HL-60/S4 (cell line): Measurements from ENCODE around the gene KCNN1.
"Not testable (repeated sequence)": the region's sequence is repeated elsewhere in the genome, so short reads cannot be mapped to it uniquely, and the experiment has no call there.

Experiments
- in situ Hi-C: fragments of 300-500 bp; cut with MboI; formaldehyde crosslinking; loops from 2 replicates; pipeline ENCODE4 v1.14.3; 2022; ENCODE audit warnings: low sequenced_read_pairs

The KCNN1 gene

DNA sequence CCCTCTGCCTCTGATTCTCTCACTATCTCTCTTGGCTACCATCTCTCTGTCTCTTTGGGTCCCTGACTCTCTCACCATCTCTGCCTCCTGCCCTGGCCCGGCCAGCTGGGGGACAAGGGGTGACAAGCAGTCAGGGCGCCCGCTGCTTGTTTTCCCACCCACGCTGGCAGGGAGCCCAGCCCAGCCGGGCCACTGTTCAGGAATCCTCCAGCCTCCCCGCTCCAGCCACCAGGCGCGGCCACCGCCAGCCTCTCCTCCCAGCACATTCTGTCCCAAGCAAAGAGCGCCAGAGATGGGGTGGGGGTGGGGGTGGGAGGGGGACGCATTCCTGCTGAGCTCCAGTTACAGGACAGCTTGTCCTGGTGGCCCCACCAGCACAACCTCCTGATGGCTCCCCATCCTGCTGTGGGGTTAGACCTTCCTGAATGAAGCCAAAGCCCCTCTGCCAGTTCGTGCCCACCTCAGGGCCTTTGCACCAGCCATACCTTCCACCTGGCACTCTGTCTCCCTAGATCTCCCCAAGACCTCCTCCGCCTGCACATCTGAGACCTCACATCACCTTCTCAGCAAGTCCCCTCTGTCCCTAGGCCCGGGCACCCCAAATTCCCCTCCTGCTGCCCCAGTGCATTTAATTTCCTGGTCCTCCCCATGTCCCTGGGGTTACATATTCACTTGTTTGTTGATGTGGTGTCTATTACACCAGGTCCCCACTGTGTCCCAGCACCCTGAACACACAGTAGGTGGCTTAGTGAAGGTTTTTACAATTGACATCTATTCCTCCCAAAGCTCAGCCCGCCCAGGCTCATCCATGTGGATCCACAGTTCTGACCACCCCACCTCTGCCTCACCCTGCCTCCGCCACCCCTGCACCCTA is 53.5 kb downstream of the KCNN1 start:
- in situ Hi-C loops = no loop called here

DNA sequence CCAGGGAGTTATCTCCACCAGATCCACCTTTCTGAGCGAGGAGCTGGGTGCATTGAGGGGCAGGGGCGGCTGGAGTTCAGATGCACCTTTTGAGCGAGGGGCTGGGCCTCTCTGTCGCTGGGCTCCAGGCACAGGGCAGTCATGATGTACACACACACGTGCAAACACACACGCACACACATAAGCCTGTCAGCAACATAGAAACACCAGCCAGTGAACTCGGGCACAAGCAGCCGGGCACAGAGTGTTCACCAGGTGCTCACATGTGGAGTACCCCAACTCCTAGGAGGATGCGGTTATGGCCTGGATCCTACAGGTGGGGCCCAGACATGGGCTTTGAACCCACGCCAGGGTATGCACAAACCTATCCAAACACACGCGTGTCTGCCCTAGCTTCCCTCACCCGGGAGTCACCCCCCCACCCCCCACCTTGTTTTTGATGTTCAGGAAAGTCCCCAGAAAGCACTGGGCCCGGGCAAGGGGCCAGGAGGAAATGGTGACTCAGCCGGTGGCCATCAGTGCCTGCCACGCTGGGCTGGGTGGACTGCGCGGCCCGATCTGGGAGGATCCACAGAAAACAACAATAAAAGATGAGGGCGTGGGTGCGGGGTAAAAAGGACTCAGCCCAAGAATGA is 54.3 kb downstream of the KCNN1 start:
- in situ Hi-C loops = no loop called here

DNA sequence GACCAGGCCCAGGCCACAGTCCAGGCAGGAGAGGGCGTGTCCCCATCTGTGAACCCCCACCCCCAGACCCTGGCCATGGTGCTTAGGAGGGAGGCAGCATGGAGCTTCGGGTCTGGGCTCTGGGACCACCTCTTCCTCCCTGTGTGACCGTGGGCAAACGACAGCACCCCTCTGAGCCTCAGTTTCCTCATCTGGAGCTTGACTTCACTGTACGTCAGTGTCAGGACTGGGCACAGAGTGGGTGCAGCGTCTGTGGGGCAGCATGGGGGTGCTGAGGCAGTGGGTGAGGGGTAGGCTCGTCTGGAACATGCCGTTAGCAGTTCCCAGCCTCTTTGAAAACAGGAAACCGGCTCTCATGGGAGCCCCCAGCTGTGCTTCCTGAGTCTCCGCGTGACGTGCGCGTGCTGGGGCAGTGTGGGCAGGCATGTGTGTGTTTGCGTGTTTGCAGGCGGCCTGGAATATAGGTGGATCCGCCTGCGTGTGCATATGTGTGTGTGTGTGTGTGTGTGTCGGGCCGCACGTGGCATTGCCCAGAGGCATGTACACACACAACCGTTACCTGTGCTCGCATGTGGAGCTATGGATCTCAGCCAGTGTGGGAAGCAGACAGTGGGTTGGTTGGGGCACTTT is 56.8 kb downstream of the KCNN1 start:
- in situ Hi-C loops = no loop called here

DNA sequence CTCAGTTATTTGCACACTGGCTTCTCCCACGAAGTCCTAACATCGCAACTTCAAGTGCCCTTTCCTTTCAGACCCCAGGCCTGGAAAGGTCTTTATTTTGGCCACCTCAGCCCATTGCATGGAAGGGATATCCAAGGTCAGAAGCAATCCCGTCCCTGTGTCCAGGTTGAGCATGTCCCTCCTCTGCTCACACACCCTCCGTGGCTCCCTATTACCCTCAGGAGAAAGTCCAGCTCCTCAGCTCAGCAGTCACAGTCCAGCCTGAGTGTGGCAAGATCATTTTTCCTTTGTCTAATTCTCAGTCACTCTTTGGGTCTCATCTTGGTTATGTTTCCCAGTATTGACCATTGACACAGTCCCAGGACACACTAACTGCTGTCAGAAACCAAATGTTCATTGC is 60.2 kb downstream of the KCNN1 start:
- in situ Hi-C loops = no loop called here

DNA sequence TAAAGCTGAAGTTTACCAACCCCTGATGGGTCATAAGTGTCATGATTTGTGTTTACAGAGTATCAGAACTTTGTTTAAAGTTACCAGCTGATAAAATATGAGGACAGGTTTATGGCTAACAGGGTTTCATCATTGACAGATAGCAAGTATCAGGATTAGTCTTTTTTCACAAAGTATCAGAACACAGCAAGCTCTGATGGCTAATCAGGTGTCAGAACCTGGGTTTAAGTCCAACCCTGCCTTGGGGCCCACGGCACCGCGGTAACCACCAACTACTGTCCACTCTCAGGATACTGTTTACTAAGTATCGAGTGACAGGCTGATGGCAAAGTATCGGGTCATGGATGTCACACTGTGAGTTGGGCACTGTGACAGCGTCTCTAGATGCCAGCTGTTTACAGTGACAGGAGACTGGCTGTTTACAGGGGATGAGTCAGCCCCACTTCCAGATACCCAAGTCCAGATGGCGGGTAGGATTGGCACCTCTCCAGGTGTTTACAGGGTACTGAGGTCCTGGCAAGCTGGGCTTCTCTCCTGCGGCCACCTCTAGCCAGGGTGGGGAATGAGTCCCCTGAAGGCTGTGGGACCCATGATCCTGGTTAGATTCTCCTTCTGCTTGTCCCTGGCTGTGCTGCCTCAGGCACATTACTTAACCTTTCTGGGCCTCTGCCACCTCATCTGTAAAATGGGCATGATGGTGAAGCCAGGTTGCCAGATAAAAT is 62.9 kb downstream of the KCNN1 start:
- in situ Hi-C loops = no loop called here

DNA sequence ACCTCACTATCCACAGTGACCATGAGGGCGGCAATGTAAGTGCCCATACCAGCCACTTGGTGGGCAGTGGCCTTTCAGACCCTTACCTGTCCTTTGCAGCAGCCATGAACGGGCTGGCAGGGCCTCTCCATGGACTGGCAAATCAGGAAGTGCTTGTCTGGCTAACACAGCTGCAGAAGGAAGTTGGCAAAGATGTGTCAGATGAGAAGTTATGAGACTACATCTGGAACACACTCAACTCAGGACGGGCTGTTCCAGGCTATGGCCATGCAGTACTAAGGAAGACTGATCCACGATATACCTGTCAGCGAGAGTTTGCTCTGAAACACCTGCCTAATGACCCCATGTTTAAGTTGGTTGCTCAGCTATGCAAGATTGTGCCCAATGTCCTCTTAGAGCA is 64.5 kb downstream of the KCNN1 start:
- in situ Hi-C loops = not testable (repeated sequence)

DNA sequence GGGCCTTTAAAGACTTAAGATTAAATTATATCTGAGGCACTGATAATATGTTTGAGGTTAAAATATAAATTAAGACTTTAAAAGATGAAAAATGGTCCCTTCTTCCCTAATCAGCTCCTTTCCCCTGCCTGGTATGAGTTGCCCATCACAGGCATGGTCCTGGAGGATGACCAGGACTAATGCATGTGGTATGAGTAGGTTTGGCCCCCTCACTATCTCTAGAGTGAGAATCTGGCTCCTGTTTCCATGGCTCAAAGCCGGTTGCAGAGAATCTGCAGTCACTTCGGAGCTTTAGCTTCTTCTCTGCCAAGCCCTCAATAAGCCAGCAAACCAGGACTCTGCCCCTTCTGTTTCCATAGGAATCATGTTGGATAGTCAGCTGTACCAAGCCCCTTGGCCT is 65.2 kb downstream of the KCNN1 start:
- in situ Hi-C loops = not testable (repeated sequence)

DNA sequence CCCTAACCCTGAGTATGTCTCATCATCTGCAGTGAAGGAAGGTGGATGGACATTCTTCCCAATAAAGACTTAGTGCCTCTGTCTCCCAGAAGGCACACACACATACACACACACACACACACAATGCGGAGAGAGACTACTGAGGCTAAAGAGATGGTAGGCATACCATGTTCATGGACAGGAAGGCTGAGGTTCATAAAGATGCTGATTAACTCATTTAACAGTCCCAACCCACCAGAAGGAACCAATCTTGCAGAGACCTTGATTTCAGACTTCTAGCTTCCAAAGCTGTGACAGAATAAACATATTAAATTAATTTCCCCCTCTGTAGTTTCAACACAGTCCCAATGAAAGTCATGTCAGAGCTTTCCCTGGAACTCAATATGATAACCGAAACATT is 74.1 kb downstream of the KCNN1 start:
- in situ Hi-C loops = no loop called here

DNA sequence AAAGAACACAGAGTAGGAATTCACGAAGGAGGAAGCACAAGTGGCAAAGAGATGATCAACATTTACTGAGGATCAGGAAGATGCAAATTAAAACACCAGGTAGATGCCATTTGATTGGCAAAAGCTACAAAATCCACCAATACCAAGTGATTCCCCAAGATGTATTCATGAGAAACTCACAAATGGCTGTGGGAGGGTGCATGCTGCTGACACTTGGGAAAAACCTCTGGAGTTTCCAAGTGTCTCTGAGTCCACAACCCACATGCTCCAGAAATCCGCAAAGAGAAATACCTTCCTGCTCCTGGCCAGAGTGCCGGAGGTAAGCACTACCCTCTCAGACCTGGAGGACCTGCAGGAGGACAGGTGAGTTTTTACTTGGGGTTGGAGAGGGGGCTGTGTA is 76.8 kb downstream of the KCNN1 start:
- in situ Hi-C loops = no loop called here

DNA sequence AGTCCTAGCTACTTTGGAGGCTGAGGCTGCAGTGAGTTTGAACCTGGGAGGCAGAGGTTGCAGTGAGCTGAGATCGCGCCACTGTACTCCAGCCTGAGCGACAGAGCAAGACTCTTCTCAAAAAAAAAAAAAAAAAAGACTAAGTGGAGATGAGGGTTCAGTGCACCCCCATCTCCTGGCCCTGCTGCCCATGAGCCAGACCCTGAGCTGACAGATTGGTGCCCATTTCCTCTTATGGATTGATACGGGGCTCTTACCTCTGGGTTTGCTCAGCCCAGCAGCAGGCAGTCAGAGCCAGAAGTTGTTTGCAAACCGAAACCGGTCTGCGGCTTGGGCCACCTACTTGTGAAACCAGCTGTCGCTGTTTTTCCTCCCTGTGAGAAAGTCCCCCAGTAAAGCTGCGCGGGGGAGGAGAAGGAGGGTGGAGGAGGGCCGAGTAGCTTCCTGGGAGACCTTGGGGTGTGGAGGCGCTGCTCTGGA is 78.0 kb downstream of the KCNN1 start:
- in situ Hi-C loops = no loop called here

DNA sequence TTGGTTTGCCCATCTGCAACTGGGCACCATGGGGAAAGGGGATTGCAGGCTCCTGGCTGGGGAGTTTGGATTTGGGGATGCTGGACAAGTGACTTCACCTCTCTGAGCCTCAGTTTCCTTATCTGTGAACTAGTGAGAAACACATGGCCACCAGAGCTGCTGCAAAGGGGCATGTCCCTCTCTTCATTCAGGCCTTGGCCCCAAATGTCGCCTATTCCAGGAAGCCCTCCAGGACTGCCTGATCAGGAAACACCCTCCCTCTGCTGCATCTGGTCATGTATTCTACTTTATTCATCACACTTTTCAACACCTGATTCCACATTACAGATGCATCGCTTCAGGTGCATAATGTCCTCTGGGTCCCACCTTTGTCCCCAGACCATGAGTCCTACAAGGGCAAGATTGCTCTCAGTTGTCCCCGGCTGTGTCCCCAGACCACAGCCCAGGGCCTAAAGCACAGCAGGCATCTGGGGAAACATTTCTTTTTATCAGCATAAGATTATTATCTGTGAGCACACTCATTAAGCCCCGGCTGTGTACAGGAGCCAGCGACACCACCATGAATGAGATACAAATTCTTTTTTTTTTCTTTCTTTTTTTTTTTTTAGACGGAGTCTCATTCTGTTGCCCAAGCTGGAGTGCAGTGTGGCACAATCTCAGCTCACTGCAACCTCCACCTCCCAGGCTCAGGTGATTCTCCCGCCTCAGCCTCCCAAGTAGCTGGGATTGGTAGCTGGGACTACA is 78.6 kb downstream of the KCNN1 start:
- in situ Hi-C loops = no loop called here

DNA sequence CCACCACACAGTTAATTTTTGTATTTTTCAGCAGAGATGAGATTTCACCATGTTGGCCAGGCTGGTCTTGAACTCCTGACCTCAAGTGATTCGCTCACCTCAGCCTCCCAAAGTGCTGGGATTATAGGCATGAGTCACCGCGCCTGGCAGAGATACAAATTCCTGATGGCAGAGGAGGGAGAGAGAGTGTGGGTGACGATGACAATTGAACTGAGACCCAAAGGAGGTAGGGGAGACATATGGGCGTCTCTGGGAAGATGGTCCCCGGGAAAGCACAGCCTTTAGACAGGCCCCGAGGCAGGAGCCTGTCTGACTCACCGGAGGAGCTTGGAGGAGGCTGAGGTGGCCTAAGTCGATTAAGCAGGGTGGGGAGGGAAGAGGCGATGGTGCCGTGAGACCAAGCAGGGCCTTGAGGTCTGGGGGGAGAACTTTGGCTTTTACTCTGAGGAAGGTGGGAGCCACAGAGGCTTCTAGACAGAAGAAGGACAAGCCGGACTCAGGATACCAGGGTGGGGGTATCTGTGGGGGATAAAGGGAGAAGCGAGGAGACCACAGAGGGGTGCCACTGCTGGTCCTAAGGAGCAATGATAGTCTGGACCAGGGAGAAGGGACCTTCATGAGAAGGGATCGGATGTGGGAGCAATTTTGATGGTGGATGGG is 79.3 kb downstream of the KCNN1 start:
- in situ Hi-C loops = no loop called here

DNA sequence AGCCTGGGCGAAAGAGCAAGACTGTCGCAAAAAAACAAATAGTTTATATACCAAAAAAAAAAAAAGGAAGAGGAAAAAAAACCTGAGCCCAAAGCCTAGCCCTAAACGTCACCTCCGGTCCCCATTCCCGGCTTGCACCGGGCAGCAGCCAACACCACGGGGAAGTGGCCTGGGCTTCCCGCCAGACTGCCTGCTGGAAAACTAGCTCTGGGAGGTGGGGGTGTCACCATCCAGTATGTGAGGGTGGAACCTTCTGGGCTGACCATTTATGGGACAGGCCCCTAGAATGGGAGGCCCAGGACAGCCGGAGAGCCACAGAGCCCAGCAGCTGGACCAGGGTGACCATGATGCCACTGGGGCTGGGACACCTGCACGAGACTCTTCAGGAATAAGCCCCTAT is 82.5 kb downstream of the KCNN1 start:
- in situ Hi-C loops = no loop called here
